CD4-positive, alpha-beta T cell treated with Interleukin-15 for 1 hour (primary cell): ENCODE measurements around the gene MIPEP.

Experiments
- DNase-seq: peaks from one replicate; pipeline ENCODE4 v3.0.0-alpha.2; 2020

Gene MIPEP

GRCh38 chr13:23743278-23744076 lies 145.7 kb downstream of the MIPEP start:
- no peak for DNase-seq

- no peak for DNase-seq
Observed at GRCh38 chr13:23741879-23742510, 147.2 kb downstream of the MIPEP start.

DNA sequence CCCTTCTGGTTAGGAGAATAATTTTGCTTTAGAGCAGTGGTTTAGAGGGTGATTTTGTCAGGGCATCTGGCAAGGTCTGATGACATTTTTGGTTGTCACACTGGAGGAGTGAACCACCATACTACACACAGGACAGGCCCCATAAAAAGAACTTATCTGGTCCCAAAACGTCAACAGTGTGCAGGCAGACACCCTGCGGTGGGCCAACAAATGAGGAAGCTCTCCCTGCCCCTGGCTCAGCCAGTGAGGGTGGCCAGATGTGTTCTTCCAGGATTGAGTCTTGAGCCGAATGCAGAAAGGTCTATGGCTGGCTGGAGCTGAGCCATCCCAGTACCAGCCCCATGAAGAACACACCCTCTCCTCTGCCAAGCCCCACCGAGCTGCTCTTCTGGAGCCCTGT lies 149.2 kb downstream of the MIPEP start:
- DNase-seq, result no peak

GRCh38 chr13:23739596-23739995 lies 149.6 kb downstream of the MIPEP start:
- no peak for DNase-seq

DNA sequence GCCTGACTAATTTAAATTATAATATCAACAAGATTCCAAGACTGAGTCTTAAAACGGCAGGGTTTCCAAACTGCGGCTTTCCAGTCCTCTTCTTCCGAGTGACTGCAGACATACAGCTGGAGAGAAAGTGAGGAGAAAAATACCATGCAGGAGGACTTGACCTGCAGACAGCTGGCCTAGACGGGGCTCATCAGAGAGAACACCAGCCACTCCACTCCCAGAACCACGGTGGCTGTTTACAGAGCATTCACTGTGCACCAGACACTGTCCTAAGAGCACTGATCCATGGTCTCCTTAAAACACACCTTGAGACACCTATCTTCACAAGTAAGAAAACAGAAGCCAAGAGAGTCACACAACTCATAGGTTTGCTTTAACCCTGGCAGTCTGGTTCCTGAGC lies 152.7 kb downstream of the MIPEP start:
- DNase-seq, result no peak

- no peak for DNase-seq
Observed at GRCh38 chr13:23735329-23735728, 153.9 kb downstream of the MIPEP start.

DNA sequence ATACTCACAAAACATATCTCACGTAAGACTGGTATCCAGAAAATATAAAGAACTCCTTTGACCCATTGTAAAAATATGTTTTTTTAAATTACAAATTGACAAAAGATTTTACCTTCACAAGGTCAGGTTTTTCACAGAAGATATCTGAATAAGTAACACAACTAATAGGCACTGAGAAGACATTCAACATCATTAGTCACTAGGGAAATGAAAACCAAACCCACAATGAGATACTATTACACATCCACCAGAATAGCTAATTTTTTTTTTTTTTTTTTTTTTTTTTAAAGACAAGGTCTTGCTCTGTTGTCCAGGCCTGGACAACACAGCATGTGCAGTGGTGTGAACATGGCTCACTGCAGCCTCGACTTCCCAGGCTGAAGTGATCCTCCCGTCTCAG lies 157.5 kb downstream of the MIPEP start:
- no peak for DNase-seq

DNA sequence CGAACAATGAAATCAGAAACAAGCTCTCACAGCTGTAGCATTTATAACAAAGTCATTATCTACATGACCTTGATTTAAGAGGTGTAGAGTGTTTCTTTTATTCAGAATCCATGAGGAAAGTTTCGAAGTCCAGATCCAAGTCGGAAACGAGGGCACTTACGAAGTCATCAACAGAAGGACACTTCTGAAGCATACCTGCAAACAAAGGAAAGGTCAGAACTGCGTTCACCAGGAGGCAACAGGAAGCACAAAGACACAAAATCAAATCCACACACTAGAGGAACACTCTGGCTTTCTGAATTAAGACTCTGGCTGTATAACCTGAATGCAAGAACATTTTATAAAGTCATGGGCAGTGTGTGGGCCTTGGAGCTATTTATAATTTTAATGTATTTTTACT lies 158.9 kb downstream of the MIPEP start:
- DNase-seq, result no peak

GRCh38 chr13:23729531-23729930 lies 159.7 kb downstream of the MIPEP start:
- no peak for DNase-seq

DNA sequence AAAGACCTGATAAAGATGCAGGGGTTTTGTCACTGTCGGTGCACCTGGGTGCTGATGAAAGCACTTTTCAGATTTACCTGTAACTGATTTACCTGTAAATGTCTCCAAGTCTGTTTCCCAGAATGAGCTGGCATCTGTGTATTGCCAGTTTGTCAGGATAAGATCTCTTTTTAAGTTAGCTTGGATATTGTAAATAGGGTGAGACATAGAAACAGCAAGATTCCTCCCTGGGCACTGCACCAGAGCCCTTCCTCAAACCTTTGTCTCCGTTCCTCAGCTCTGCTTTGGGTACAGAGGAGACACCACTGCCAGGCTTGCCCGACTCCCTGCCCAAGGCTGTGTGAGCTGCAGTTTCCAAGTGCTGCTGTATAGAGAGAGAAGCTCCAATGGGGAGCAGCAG lies 160.4 kb downstream of the MIPEP start:
- no peak for DNase-seq

- DNase-seq, result no peak
Observed at GRCh38 chr13:23725922-23726321, 163.3 kb downstream of the MIPEP start.

DNA sequence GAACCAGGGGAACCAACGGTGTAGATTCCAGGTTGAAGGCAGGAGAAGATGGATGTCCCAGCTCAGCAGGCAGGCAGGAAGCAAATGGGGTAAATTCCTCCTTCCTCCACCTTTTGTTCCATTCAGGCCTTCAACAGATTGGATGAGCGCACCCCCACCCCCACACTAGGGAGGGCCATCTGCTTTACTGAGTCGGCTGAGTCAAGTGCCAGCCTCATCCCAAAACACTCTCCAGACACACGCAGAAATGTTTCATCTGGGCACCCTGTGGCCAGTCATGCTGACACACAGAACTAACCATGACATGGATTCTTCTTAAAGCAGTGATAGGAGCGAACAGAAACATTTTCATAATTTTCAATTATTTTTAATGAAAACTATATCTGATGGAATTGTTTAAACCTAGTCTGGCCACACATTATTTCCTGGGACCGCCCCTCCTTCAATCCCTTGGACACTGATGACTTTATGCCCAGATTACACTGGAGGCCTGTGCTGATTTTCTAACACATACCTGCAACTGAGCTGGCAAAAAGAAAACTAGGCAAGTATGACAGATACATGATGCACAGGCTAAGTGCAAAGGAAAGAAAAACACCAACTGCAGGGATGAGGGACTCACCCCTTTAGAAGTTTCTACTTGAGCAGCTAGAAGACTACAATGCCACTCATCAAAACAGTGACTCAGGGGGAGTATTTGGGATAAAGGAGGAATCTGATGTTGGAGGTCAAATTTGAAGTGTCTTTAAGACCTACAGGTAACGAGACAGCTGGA lies 164.8 kb downstream of the MIPEP start:
- DNase-seq, result no peak

GRCh38 chr13:23723471-23723870 lies 165.7 kb downstream of the MIPEP start:
- no peak for DNase-seq

- no peak for DNase-seq
Observed at GRCh38 chr13:23722726-23723453, 166.3 kb downstream of the MIPEP start.

- DNase-seq, result no peak
Observed at GRCh38 chr13:23718996-23719395, 170.2 kb downstream of the MIPEP start.

DNA sequence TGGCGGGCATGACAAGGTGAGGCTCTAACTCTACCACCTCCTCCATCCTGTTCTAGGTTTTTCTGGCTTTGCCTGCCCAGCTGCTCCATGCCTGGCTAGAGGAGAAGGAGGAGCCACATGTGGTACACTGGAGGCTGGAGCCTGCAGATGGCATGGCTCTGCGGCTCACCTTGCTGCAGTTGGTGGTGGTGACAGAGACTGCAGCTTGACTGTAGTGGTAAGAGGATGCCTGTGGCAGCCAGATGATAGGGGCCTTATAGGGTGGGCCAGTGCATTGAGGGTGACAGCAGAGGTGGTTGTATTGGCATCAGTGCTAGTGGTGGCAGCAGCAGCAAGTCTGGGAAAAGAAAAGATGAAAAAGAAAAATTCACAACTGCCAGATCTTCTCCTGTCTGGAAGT lies 172.8 kb downstream of the MIPEP start:
- no peak for DNase-seq

- DNase-seq, result no peak
Observed at GRCh38 chr13:23715762-23716235, 173.4 kb downstream of the MIPEP start.

DNA sequence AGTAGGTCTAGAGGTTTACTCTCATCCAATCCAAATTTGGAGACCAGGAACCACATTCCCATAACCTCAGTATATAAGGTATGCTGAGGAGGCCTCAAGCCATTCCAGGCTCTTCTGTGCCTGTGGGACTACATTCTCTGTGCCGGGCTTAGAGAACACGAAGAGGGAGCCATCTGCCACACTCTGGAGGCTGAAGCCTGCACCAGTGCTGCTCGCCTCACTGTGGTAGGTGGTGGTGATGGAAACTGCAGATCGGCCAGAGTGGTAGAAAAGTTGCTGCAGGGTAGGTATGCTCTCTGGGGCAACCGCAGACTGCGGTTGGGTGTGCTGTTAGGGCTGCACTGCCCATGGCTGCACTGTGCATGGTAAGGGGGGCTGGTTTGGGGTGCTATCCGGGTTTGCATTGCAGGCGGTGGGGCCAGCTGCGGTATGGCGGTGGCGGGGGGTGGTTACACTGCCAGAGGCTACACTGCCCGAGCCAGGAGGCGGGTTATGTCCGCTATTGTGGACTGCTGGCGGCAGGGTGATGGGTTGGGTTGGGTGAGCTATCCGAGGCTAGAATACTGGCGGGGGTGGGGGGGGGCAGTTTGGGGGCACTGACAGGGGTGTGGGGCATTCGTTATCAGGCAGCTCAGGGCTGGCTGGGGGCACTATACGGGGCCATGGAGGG lies 174.0 kb downstream of the MIPEP start:
- no peak for DNase-seq

DNA sequence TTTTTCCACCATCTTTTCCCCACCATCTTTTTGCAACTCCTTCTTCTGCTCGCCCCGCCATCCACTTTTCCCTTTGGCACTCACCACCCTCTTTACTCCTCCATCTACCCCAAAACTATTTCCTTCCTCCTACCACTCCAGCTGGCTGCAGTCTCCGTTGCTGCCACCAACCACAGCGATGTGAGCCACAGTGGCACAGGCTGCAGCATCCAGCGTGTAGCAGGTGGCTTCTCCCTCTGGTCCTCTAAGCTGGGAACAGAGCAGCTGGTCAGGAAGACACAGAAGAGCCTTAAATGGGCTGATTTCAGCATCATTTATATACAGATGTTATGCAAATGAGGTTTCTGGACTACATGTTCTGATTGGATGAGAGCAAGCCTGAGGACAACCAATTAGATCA lies 174.5 kb downstream of the MIPEP start:
- no peak for DNase-seq

DNA sequence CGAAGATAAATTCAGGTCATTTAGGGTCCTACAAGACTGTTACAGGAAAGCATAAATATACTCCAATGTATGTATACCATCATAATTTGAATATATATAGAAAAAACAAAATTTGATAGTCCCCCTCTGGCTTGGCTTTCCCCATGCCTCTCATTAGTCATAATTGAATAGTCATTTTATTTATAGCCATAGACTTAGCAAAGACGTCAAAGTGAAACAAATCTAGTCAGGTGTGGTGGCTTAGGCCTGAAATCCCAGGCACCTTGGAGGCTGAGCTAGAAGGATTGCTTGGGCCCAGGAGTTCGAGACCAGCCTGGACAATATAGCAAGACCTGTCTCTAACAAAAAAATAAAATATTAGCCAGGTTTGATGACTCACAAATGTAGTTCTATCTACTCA lies 177.8 kb downstream of the MIPEP start:
- DNase-seq, result no peak

DNA sequence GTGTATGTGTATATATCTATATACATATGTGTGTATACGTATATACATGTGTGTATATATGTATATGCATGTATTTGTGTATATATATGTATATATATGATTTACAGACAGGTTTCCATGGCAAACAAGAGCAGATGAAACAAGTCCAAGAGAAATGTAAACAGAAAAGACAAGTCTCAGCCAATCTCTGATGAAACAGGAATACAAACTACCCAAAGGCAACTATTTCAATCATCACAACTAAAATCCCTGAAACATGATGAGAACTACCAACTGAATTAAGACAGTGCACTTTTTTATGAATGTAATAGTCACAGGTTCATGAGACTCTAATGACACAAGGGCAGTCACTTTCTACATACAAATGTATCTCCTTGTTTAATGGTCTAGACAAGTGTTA lies 178.8 kb downstream of the MIPEP start:
- DNase-seq, result no peak

DNA sequence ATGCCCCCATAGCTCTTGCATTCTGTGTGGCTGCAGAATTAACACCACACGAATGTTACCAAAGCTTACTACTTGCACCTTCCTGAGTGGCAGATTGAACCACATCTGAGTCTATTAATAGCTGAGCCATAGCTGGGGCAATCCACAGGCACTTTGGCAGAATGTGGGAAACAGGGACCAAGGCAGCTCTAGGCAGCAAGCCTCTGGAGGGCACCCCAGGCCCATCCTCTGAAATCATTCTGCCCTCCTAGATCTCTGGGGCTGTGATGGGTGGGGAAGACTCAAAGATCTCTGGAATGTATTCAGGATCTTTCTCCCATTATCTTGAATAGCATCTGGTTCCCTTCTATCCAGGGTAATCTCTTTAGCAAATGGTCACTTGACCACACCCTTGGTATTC lies 179.7 kb downstream of the MIPEP start:
- DNase-seq, result no peak

- DNase-seq, result no peak
Observed at GRCh38 chr13:23707674-23708073, 181.5 kb downstream of the MIPEP start.
